Measurements from ENCODE around the gene KTN1.

- no peak for TF ChIP-seq CTCF (IDR thresholded peaks at IDR 0.05)
- TF ChIP-seq POLR2A (IDR thresholded peaks at IDR 0.05) = no peak
These were observed 34.2 kb upstream of the KTN1 start for GRCh38 chr14:55545779-55546178.
